Articular chondrocyte of knee joint (primary cell): ENCODE data around the gene WNK1. TPM values are rescaled to one million over a fixed set of nuclear protein-coding genes. Genes with fewer than 3 reads are reported as not detected.

ENCODE experiments used
- small RNA-seq: library from RNA; depleted of rRNA; stranded (forward); fragments of <200 nt; gene quantifications from one replicate; pipeline ENCODE3, GENCODE V24; 2012
- total RNA-seq: library from RNA; depleted of rRNA; stranded (reverse); fragments of >200 nt; gene quantifications from 2 replicates; pipeline ENCODE4 v1.2.3, GENCODE V29; 2012

WNK1 gene
- total RNA-seq, result 127 and 142 TPM in 2 replicates

DNA sequence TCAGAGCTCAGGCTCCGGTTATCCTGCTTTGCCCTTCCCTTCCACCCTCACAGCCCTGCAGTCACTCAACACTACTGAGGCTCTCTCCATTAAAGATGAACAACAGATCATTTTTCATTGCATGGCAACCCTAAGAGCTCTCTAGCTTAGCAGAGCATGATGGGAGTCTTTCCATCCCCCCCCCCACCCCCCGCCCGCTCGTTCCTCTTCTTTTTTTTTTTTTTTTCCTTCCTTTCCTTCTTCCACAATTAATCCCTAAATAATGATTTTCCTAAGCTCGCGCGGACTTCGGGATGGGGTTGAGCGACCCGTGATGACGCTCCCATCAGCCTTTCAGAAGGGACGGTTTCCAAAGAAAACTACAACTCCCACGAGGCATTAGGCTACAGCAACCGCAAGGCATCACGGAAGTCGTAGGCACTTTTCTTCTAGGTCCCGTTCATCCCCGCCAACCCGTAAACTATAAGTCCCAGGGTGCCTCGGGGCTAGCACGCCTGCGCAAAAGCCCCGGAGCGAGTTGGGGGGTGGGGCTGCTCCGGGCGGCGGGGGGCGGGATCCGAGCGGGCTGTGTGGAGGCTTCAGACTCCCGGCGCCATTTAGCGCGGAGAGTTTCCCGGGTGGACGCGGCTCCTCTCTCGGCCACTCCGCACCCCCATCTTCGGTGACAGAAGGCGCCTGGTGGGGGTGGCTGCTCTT, at the start of gene WNK1:
Gene WNK1 (plus strand): TSS at position 581 of the 696 bp plus-strand sequence. CDS start 987 bp downstream, outside the sequence.

DNA sequence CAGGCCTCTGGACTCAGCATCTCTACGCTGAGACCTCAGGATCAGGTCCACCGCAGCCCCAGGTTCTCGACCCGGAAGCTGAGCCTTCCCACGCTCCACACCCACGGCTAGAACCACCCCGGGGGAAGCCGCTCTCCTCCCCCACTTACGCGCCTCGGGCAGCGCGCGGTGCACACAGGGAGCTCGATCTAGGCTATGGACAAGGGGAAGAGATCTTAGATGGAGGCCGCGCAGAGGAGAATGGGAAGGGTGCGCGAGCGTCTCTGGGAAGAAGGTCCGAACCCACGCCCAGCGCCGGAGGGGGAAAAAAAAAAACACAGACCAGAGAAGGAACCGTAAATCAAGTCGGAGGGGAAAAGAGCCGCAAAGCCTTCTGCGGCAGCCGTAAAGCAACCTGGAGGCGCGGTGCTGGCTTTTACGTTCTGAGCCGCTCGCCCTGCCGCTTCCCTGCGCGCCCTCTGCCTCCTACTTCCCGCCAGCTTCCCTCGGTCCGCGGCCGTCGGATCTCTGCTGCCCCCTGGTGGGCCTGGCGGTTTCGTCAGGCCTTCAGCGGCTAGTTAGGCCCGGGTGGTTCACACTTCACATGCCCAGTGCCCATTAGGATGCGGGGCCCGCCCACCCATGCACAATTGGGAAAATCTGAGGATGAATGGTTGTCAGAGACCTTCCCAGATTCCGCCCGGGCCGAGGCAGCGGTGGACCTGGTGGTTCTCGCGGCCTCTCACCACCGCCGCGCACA, 197.2 kb downstream of the WNK1 start, which contains the start of gene RAD52:
Gene RAD52 (minus strand): TSS at position 242 of the 739 bp plus-strand sequence. CDS start 16,636 bp downstream, outside the sequence.

Small RNAs within 50 kb of the gene (small RNA-seq; reads per million reads assigned to genes)
- gene RNU4ATAC16P, result not detected

Other genes starting within 250 kb of the WNK1 start
- gene NINJ2, start 89.1 kb upstream of the WNK1 start, total RNA-seq, result 5.6 and 7.7 TPM in 2 replicates
- gene RAD52, start 197.1 kb downstream of the WNK1 start, total RNA-seq, result 15.4 and 16.4 TPM in 2 replicates
- gene ERC1, start 238.6 kb downstream of the WNK1 start, total RNA-seq, result 56.6 and 113 TPM in 2 replicates